Measurements from ENCODE around the gene ICA1L.
"Not testable (repeated sequence)": the region's sequence is repeated elsewhere in the genome, so short reads cannot be mapped to it uniquely, and the experiment has no call there.

The ICA1L gene

DNA sequence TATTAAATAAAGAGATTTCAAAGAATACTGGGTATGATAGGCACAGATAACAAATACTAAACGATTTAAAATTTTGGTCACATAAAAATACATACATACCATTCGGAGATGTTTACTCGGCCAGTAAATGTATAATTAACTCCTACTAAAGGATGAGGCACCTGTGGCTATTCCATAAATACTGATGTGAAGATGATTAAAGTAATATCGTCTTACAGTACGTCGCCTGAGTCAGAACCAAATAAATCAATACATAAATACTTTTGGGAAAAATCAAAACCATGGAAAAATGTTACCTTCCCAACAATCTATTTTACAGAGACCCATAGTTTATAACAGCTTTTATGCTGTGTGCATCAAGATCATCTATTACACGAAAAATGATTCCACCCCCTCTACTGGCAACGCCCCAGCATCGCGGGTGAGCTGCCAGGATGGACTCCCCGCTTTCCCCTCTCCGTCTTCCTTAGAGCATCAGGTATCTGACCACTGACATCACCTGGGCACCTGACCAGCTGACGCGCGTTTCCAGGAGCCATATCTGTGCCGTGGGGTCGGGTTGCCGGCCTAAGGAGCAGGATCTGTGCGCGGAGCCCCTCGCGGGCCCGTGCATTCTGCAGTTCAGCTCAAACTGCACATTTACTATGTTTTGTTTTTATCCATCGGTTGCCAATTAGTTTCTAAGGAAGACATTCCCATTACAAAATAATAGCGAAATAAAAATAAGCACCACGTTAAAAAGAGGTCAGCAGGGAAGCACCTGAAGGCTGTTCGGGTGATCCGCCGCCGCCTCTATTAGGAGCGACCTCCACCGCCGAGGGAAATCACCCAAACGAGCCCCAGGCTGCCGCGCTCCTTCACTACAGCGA, 901 bp downstream of the ICA1L start:
- H3K27ac Mint-ChIP-seq: peak overlapping the region; percentile 79
- no peaks in the 10 kb centered on the region for H3K9me3 Mint-ChIP-seq
- peak overlapping the region; percentile 90 for H3K4me3 Mint-ChIP-seq
- peaks cover 15% of the 10 kb centered on the region for H3K4me1 Mint-ChIP-seq
- no peaks in the 10 kb centered on the region for H3K36me3 Mint-ChIP-seq
- ATAC-seq: peak; percentile 87
- H3K27me3 Mint-ChIP-seq: no peaks in the 10 kb centered on the region

DNA sequence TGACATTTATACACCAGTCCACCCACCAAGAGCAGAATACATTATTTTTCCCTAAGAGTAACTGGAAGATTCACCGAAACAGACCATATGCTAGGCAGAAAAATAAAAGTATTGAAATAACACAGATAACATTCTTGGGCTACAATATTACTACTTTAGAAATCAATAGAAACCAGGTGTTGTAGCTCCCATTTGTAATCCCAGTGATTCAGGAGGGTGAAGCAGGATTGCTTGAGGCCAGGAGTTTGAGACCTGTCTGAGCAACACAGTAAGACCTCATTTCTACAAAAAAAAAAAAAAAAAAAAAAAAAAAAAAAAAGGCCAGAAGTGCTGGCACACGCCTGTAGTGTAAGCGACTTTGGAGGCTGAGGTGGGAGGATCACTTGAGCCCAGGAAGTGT, 9.6 kb downstream of the ICA1L start:
- Mint-ChIP-seq H3K36me3 (peaks cover 4% of the 10 kb centered on the region), H3K27me3 (no peaks in the 10 kb centered on the region), H3K9me3 (peaks cover 4% of the 10 kb centered on the region), H3K4me3 (no peak overlapping the region), H3K27ac (no peak overlapping the region), H3K4me1 (no peaks in the 10 kb centered on the region)
- no peak for ATAC-seq

DNA sequence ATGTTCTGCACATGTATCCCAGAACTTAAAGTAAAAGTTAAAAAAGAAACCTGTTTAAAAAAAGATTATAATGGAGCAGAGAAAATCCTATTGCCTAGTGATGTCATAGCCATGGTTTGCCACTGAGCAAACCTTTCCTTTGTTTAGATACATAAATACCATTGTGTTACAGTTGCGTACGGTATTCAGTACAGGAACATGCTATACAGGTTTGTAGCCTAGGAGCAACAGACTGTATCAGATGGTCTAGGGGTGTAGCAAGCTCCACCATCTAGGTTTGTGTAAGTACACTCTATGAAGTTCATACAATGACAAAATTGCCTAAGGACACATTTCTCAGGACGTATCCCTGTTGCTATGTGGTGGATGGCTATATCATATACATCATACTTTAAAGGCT, 13.0 kb downstream of the ICA1L start:
- Mint-ChIP-seq H3K4me1 (no peaks in the 10 kb centered on the region), H3K36me3 (peaks cover 8% of the 10 kb centered on the region)

DNA sequence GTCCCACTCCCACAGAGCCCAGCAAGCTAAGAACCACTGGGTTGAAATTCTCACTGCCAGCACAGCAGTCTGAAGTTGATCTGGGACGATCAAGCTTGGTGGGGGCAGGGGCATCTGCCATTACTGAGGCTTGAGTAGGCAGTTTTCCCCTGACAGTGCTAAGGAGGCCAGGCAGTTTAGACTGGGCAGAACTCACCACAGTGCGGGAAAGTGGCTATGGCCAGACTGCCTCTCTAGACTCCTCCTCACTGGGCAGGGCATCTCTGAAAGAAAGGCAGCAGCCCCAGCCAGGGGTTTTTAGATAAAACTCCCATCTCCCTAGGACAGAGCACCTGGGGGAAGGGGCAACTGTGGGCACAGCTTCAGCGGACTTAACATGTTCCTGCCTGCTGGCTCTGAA, 22.2 kb downstream of the ICA1L start:
- not testable (repeated sequence) for H3K27me3 Mint-ChIP-seq, H3K4me3 Mint-ChIP-seq

More for the DNA sequence above, 13.0 kb downstream of the ICA1L start:
- no peak overlapping the region for H3K4me3 Mint-ChIP-seq
- H3K27me3 Mint-ChIP-seq: no peaks in the 10 kb centered on the region
- no peak for ATAC-seq
- H3K9me3 Mint-ChIP-seq: peaks cover 9% of the 10 kb centered on the region
- no peak overlapping the region for H3K27ac Mint-ChIP-seq

DNA sequence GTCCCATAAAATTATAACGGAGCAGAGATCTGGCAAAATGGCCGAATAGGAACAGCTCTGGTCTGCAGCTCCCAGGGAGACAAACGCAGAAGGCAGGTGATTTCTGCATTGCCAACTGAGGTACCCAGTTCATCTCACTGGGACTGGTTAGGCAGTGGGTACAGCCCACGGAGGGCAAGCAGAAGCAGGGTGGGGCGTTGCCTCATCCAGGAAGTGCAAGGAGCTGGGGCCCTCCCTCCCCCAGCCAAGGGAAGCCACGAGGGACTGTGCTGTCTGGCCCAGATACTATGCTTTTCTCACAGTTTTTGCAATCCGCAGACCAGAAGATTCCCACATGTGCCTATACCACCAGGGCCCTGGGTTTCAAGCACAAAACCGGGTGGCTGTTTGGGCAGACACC, 22.8 kb downstream of the ICA1L start:
- H3K4me1 Mint-ChIP-seq: peaks cover 7% of the 10 kb centered on the region
- H3K36me3 Mint-ChIP-seq: no peaks in the 10 kb centered on the region
- ATAC-seq: peak; percentile 73
- peaks cover 3% of the 10 kb centered on the region for H3K9me3 Mint-ChIP-seq
- H3K27ac Mint-ChIP-seq: peak overlapping the region; percentile 74
- no peaks in the 10 kb centered on the region for H3K27me3 Mint-ChIP-seq
- H3K4me3 Mint-ChIP-seq: no peak overlapping the region

More for the DNA sequence above, 22.2 kb downstream of the ICA1L start:
- not testable (repeated sequence) for H3K9me3 Mint-ChIP-seq, H3K36me3 Mint-ChIP-seq, ATAC-seq, H3K4me1 Mint-ChIP-seq
- peak overlapping the region; percentile 74 for H3K27ac Mint-ChIP-seq

DNA sequence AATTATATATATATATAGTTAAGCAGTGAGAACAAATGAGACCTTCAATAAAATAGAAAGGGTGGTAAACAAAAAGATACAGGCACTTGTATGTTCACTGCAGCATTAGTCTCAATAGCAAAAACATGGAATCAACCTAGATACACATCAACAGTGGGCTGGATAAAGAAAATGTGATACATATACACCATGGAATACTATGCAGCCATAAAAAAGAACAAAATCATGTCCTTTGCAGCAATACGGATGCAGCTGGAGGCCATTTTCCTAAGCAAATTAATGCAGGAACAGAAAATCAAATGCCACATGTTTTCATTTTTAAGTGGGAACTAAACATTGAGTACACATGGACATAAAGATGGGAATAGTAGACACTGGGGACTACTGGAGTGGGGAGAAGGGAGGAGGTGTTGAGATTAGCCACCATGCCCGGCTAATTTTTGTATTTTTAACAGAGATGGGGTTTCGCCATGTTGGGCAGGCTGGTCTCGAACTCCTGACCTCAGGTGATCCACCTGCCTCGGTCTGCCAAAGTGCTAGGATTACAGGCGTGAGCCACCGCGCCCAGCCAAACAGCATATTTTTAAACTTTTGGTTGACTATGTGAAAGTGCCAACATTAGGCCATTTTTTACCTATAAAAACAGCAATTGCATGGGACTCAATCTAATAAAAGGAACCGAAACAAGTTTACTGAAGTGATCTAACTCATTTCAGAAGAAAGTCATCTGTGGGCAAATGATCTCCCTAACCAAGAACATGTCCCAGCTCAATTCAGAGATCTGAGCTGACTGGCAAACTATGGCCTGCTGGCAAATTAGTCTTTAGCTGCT, 23.7 kb downstream of the ICA1L start:
- H3K36me3 Mint-ChIP-seq: no peaks in the 10 kb centered on the region
- peaks cover 6% of the 10 kb centered on the region for H3K9me3 Mint-ChIP-seq
- H3K27ac Mint-ChIP-seq: peak overlapping the region; percentile 74
- ATAC-seq: peak; percentile 93
- H3K4me1 Mint-ChIP-seq: peaks cover 7% of the 10 kb centered on the region
- H3K4me3 Mint-ChIP-seq: no peak overlapping the region
- no peaks in the 10 kb centered on the region for H3K27me3 Mint-ChIP-seq

DNA sequence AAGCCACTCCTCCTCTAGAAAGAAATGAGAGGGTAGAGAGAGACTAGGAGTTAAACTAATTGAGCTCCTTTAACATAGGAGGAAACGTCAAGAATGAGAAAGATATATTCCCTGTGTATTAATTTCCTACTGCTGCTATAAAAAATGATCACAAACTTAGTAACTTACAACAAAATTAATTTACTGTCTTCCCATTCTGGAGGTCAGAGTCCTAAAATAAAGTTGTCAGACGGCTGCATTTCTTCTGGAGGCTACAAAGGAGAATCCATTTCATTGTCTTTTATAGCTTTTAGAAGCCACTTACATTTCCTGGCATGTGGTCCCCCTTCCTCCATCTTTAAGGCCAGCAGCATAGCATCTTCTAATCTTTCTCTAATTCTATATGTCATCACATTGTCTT, 26.9 kb downstream of the ICA1L start:
- Mint-ChIP-seq H3K4me1 (peaks cover 7% of the 10 kb centered on the region), H3K9me3 (peaks cover 9% of the 10 kb centered on the region), H3K4me3 (no peak overlapping the region), H3K36me3 (peaks cover 6% of the 10 kb centered on the region), H3K27ac (no peak overlapping the region), H3K27me3 (no peaks in the 10 kb centered on the region)
- no peak for ATAC-seq

DNA sequence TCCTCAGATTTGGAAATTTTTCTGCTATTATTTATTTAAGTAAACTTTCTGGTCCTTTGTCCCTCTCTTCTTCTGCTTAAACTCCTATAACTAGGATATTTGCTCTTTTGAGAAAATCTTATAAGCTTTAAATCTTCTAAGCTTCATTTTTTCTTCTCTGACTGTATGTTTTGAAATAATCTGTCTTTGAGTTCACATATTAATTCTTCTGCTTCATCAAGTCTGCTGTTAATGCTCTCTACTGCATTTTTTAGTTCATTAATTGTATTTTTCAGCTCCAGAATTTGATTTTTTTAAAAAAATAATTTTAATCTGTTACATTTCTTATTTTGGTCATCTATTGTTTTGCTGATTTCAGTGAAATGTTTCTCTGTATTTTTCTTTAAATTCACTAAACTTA, 28.9 kb downstream of the ICA1L start:
- Mint-ChIP-seq H3K36me3 (peaks cover 6% of the 10 kb centered on the region), H3K9me3 (peaks cover 9% of the 10 kb centered on the region), H3K4me1 (no peaks in the 10 kb centered on the region), H3K27ac (no peak overlapping the region), H3K27me3 (no peaks in the 10 kb centered on the region), H3K4me3 (no peak overlapping the region)
- ATAC-seq: no peak

DNA sequence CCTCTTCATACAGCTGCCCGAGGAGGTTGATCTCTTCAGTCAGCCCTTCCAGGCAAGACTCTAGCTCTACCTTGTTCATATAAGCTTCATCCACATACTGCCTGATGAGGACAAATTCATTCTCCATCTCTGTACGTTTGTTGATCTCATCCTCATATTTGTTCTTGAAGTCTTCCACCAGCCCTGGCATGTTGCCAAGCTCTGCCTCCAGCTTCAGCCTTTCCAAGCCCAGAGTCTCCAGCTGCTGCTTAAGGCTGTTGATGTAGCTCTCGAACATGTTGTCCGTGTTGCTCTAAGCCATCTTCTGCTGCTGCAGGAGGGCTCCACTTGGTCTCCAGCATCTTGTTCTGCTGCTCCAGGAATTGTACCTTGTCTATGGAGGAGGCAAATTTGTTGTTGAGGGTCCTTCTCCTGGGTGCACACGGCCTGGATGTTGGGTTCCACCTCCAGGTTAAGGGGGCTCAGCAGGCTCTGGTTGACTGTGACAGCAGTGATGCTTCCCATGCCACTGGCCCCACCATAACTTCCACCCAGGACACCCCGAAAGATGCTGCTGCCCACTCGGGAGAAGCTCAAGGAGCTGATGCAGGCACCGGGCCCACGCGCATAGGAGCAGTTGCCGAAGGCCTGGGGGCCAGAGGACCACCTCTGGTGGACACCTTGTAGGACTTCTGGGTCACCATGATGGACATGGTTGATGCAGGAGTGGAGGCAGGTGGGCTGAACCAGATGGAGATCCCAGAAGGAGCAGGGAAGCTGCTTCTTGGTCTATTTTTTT, 30.3 kb downstream of the ICA1L start:
- Mint-ChIP-seq H3K9me3 (peaks cover 9% of the 10 kb centered on the region), H3K27ac (no peak overlapping the region), H3K4me1 (no peaks in the 10 kb centered on the region), H3K27me3 (no peaks in the 10 kb centered on the region), H3K4me3 (no peak overlapping the region), H3K36me3 (peaks cover 6% of the 10 kb centered on the region)
- ATAC-seq: no peak

DNA sequence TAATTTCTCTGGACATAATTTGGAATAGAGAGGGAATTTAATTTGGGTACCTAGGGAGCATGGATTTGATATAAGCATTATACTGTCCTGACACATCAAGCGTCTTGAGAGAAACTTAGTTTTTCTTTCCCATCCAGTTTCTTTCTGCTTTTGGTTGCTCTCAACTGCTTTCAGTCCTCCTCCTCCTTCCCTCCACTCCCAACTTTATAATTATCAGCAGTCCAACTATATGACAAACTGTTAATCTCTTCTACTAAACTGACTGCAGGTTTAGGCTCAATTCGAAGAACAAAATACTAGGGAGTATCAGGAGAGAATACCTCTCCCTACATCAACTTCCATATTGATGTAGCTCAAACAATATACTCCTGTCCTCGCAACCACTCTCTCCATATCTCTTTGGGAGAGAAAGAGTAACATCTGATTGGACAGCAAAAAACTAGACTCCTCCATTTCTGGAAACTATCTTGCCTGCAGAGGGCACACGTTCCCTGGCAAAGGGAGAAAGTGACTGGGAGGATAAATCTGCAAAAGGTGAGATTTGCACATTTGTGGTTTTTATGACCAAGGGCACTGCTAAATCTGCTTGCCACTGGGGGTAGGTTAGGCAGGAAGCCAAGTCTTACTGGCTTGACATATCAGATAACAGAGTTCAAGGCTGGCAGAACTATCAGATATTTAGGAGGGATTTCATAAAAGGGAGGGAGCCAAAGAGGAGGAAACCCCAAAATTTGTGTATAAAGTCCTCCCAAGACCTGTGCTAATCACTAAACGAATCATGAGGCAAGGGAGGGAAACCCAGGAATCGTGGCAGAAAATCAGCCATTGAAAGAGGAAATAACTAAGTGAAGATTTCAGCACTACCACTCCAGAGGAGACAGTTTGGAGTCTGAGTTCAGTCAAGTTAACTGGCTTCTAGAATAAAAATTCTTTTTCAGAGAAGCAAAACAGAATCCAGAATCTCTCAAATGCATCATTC, 40.0 kb downstream of the ICA1L start:
- peak; percentile 64 for ATAC-seq
- Mint-ChIP-seq H3K36me3 (no peaks in the 10 kb centered on the region), H3K4me3 (no peak overlapping the region), H3K27me3 (no peaks in the 10 kb centered on the region), H3K4me1 (peaks cover 9% of the 10 kb centered on the region), H3K9me3 (no peaks in the 10 kb centered on the region), H3K27ac (no peak overlapping the region)

DNA sequence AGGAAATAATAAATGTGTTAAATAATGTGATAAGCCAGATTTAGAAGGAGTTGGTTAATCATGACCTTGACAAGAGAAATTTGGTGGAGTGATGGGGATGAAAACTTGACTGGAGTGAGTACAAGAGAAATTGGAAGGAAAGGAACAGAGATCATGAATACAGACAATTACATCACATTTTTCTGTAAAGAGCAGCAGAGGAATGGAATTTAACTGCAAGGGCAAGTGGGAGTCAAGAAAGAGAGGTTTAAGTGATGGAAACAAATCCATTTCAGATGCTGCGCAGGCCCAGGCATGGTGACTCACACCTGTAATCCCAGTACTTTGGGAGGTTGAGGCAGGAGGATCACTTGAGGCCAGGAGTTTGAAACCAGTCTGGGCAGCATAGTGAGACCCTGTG, 46.7 kb downstream of the ICA1L start:
- Mint-ChIP-seq H3K9me3 (no peaks in the 10 kb centered on the region), H3K4me3 (no peak overlapping the region), H3K27me3 (no peaks in the 10 kb centered on the region), H3K4me1 (no peaks in the 10 kb centered on the region), H3K36me3 (no peaks in the 10 kb centered on the region), H3K27ac (no peak overlapping the region)
- no peak for ATAC-seq

DNA sequence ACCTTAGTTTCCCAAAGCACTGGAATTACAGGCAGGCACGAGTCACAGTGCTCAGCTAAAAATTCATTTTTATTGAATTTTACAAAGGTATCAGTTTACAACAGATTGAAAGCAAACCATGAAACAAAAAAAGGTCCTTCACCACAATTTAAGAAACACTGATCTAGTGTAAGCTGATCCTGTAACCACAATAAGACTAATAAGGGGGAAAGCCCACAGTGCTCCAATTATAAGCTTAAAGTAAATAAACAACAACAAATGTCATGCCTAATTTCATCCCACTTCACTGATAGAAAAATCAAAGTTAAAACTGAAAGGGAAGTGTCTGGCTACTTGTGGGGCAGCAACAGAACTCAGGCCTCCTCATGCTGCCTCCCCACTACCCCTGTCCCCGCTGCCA, 49.2 kb downstream of the ICA1L start:
- Mint-ChIP-seq H3K27ac (no peak overlapping the region), H3K36me3 (no peaks in the 10 kb centered on the region), H3K9me3 (no peaks in the 10 kb centered on the region)

DNA sequence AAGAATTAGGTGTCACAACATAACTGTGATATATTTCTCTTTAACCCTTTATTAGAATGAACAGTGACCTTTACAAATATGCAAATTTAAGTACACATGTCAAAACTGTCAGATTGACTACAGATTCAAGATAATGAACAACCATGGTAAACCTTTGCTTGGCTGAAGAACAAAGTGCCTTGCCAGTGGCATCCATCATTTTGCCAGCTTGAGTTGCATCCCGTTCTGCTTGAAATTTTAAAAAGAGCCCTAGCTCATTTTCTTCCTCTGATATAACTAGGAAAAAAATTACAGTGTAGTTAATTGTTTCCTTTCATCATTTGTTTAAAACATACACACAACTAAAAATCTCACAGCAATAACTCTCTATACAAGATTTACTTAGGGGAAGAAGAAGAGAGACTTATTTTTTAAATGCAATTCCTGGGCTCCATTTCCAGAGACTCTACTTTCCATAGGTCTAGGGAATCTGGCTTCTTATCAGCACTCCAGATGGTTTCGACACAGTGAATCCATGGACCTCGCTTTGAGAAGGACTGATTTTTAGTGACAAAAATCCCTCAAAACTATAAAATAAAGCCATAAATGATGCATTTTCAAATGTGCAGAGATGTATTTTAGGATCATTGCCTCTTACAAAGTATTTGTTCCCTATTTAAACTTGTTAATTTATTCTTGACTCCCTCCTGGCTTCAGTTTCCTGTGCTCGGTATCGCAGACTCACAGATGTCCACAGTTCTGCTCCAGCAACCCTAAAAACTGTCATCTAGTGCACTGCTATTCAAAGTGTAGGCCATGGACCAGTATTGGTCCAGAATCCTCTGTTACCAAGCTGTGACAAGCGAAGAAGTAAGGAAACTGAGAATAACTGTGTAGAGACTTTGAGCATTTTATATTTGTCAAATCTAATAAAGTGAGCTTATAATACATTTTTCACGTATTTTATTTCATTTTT, 50.1 kb downstream of the ICA1L start:
- Mint-ChIP-seq H3K36me3 (no peaks in the 10 kb centered on the region), H3K27me3 (no peaks in the 10 kb centered on the region), H3K4me1 (no peaks in the 10 kb centered on the region), H3K4me3 (no peak overlapping the region), H3K9me3 (no peaks in the 10 kb centered on the region), H3K27ac (no peak overlapping the region)
- ATAC-seq: no peak

More for the DNA sequence above, 49.2 kb downstream of the ICA1L start:
- ATAC-seq: no peak
- H3K4me3 Mint-ChIP-seq: no peak overlapping the region
- no peaks in the 10 kb centered on the region for H3K27me3 Mint-ChIP-seq
- H3K4me1 Mint-ChIP-seq: no peaks in the 10 kb centered on the region
